Brain pericyte (primary cell): ENCODE results near the gene EHD1.

ENCODE experiments used
- DNase-seq: peaks from one replicate; pipeline ENCODE4 v3.0.0-alpha.2; 2012; ENCODE audit warnings: low read depth, low spot score

The EHD1 gene

GRCh38 chr11:64842851-64843685, 35.4 kb downstream of the EHD1 start:
- no peak for DNase-seq

DNA sequence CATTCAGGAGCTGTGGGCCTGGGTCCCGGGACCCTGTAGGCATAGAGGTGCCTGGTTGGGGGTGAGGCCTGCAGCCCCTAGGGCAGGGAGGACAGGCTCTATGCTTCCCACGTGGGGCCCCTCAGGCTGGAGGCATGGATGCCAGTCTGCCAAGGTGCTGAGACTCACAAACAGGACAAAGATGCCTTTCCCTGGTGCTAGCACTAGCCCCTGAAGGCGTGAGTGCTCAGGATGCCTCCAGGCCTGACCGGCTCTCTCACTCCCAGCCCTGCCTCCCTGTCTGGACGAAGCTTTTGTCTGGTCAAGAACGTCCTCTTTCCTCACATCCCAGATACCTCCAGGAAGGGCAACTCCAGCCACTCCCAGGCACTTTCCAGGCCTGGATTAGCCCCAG, 36.1 kb downstream of the EHD1 start:
- no peak for DNase-seq

DNA sequence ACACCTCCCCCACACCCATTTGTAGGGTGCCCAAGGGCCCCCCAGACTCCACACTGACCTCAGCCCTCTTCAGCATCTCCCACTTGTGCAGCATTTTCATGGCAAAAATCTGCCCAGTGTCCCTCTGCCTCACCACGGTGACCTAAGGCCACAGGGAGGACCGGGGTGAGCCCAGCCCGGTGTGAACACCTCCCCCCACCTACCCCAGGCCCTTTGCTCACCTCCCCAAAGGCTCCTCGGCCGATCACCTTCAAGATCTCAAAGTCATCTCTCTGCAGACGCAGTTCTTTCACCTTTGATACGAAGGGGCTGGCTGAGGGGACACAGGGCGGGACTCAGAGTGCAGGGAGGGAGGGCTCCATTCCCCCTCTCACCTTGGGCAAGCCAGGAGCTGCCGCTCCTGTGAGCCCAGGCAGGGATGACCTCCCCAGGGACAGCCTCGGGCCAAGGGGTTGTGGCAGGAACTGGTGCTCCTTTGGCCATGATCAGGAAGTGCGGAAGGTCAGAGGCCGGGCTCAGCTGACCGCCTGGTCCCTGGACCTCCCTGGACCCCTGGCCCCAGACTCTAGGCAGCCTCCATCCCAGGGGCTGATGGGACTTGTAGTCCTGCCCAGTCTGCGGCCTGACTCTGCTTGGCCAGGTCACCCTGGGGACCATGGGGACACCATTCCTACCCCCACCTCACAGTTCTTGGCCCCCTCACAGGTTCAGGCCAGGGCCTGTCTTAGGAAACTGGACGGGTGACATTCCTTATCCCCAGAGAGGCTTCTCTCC, 36.6 kb downstream of the EHD1 start:
- no peak for DNase-seq

DNA sequence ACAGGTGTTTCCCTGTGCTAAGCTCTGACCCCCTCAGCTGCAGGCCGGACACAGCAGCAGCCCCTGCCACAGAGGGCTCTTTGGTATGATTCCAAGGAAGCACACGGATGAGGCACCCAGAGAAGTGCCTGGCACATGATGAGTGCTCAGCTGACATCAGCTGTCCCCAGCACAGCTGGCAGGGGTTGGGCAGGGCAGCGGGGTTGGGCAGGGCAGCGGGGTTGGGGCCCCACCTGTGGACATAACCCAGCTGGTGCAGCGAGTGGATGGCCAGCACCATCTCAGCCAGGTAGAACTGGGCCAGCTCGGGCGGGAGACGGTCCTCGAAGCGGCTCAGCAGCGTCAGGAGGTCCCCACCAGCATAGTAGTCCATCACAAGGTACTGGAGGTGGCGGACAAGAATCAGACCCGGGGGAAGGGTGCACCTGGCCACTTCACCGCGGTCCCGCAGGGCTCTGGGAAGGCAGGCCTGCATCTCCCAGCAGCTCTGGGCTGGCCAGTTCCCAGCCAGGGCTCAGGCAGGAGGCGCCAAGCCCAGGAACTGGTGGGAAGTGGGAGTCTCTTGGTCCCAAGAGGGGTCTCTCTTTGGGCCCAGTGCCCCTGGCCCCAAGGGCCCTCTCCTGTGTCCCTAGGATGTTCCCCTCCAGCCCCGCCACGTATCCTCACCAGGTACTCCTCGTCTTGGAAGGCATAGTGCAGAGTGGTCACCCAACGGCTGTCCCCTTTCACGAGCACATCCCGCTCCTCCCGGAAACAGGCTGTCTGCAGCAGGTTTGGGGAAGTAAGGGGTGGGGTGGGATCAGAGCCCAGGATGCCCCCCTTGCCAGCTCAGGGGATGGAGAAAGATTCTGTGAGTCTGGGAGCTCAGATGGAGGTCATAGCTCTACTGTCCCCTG, 38.3 kb downstream of the EHD1 start:
- no peak for DNase-seq

DNA sequence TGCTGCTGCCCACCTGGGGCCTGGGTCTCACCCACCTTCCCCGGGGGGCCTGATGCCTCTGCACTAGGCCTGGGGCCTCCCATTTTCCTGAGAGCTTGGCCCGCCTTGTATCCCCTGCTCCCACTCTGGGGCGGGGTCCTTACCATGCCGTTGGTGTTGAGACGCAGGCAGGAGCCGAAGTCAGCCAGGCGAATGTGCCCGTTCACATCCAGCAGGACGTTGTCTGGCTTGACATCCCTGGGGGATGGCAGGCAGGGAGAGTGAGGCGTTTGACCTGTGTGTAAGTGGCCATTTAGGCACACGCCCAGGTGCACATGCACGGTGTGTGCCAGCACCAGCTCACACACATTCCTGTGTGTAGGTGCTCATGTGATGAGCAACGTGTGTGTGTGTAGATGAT, 39.1 kb downstream of the EHD1 start:
- DNase-seq = no peak

- DNase-seq = no peak
These were observed 39.7 kb downstream of the EHD1 start for GRCh38 chr11:64838600-64839334.

- DNase-seq = no peak
These were observed 40.5 kb downstream of the EHD1 start for GRCh38 chr11:64837887-64838351.

GRCh38 chr11:64836448-64837072, 41.9 kb downstream of the EHD1 start:
- no peak for DNase-seq

DNA sequence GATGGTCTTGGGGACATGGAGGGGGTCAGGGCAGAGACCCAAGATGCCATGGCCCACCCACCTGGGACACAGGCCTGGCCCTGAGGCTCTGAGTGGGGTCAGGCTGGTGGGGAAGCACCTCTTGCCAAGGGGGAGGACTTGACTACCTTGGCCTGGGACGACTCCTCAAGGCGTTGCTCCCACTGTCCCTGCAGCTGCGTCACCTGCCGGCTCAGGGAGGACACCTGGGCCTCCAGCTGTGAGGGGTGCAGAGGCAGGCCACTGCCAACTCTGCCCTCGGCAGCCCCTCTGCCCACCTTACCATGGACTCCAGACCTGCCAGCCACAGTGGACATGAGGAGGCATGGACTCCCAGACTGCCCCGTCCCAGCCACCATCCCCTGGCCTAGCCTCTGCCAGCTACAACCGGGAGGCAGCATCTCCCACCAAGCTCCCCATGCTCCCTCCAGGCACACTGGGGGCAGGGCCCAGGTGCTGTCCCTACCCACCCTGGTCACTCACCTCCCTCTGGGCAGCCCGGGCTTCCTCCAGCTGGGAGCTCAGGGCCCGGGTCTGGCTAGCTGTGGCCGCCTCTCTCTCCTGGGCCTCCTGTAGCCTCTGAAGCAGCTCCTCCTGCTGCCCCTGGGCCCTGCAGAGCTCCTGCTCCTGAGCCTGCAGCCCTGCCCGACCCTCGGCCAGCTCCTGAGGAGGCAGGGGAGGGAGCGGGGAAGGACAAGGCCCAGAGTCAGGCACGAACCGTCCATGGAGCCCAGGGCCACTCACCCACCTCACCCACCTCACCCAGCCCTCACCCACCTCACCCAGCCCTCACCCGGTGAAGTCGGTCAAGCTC, 42.6 kb downstream of the EHD1 start:
- DNase-seq = no peak

DNA sequence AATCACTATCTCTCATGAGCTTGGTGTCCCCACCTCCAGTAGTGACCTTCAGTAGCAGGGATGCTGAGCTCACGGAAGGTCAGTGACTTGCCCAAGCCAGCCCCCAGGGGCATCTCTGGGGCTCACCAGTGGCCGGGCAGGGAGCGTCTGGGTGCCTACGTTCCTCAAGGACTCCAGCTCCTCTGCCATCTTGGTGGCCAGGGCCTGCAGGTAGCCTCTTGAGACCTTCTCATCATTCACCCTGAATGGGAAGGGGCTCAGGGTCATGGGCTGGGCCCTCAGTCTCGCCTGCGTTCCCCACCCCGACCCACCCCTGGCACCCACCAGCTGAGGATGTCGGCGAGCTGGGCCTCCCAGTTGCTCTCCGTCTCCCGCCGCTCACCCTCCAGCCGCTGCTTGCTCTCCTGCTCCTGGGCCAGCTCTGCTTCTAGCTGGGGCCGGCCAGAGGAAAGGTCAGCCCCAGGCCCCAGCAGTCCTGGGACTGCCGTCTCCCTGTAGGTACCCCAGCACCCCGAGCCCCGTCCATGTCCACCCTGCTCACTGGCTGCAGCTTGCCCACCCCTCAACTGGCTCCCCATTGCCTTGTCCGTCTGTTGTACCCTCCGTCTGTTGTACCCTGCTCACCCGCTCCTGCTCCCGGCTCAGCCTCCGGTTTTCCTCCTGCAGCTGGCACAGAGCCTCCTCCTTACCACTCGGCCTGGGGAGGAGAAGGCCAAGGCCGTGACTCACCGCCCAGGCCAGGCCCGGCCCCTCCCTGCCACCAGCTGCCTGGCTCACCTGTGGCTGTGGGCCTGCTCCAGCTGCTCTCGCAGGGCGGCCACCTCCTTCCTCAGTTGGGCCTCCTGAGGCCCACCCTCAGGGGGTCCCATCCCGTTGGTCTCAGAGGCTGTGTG, 43.5 kb downstream of the EHD1 start:
- no peak for DNase-seq

DNA sequence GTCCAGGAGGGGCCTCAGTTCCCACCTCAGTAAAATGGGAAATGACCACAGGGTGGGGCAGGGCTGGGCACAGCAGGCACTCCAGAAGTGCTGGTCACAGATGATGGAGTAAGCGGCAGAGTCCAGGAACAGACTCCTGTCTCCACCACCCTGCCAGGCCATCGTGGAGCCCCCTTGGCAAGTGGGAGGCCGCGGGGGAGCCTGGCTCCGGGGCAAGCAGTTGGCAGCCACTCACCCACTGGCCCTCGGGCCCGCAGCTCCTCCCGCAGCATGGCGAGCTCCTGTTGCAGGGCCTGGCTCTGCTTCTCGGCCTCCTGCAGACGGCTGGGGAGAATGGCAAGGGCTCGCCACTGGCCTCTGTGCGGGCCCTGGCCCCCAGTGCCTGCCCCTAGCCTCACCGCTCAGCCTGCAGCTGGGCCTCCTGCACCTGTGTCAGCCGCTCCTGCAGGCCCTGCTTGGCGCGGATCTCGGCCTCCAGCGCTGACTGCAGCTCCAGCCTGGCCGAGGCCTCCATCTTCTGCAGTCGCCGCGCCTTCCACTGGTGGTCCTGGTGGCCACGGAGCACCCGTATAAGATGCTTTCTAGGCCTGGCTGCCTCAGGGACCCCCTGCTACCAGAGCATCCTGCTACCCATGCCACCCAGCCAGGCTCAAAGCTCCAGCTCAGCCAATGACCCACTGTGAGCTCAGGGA, 44.2 kb downstream of the EHD1 start:
- DNase-seq = no peak

- DNase-seq = no peak
These were observed 44.9 kb downstream of the EHD1 start for GRCh38 chr11:64833509-64833908.

DNA sequence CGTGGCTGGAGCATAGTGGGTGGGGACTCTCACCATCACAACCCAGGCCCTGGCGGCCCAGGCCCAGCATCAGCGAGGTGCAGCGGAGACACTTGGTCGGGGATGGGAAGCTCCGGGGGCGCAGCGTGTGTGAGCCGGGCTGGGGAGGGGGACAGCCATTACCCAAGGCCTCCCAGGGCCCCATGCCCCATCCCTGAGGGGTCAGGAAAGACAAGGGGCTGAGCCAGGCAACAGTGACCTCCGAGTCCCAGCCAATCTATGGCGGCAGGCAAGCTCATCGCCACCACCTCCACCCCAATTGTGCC, 45.3 kb downstream of the EHD1 start:
- no peak for DNase-seq

DNA sequence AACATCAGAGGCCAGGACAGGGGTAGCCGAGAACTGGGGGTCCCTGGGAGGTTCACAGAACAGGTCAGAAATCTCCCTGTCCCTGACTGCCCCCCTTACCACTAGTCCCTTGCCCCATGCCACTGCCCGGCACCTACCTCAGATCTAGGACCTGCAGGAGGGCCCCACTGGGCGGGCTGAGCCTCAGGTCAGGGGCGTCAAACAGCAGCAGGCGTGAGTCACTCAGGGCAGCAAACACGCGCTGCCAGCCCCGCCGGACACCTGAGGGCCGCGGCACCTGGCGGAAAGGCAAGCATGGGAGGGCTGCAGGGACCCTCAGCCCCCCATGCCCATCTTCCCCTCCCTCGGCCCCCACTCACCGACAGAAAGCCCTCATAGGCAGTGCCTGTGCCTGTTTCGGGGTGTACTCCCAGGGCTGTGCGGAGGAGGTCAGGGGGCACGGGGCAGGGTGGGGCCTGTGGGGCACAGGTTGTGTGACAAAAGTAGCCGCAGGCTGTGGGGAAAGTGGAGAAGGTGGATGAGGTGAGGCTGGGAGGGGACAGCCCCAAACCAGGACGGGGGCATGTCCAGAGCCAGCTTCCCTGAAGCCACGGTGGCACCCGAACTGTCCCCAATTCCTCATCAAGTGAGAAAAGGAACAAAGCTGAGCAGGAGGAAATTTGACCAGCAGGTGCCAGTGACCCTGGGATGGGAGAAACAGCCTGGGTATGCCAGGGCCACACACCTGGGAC, 45.8 kb downstream of the EHD1 start:
- no peak for DNase-seq

DNA sequence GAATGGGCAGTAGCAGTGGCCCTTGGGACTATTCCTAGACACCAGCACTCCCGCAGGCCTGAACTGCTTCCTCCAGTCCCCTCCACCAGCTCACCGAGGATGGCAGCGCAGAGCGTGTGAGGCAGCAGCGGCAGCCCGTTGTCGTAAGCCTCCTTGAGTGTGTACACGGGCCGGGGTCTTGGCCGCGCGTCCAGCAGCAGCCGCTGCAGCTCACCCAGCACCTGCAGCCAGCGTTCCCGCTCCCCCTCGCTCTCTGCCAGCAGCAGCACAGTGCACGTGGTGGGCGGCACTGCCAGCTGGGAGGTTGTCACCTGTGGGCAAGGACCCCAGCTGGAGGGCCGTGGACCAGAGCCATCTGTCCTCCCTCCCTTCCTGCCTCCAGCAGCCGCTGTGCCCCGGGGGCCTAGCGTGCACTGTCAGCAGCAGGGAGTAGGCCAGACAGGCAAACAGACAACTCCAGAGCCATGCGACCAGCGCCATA, 47.0 kb downstream of the EHD1 start:
- no peak for DNase-seq

DNA sequence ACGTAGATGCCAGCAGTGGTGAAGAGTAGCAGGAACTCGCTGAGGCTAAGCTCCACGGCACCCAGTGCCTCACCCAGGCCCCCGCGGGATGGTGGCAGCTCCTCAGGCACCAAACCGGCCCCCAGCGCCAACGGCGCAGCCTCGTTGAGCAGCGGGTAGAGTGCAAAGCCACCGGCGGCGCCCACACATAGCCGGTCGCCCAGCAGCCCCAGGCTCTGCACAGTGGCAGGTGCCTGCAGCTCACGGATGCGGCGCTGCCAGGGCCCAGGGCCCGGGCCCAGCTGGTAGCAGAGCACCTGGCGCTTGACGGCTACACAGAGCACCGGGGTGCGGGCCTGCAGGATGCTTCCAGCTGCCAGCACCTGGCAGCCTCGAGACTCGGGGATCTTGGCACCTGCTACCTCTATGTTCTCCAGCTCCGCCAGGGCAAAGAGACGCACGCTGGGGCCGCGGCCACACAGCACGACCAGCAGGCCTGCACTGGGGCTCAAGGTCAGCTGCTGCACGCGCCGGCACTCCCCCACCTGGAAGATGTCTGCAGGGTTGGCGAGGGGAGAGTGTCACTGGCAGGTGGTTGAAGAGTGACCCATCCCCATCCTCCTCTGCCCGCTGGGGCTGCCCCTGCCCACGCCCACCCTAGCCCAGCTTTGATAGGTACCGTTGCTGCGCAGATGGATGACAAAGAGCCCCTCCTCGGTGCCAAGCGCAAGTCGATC, 48.7 kb downstream of the EHD1 start:
- no peak for DNase-seq

GRCh38 chr11:64827451-64827839, 51.0 kb downstream of the EHD1 start:
- DNase-seq = no peak
